ENCODE data around the gene GMPR. TPM values are rescaled to one million over a fixed set of nuclear protein-coding genes. Genes with fewer than 3 reads are reported as not detected.

The GMPR gene
- polyA plus RNA-seq, 1 experiment = 8.6 TPM

- no peak for TF ChIP-seq CTCF (IDR thresholded peaks at IDR 0.05; ENCODE audit: low read depth, low read length)
- POLR2A ChIA-PET = interaction anchor here (1.6 kb wide), 1 partner anchor 19 kb away, joined by 3 read pairs; no protein-coding TSS in a partner anchor
- H3K4me3 ChIP-seq (ENCODE audit: low read depth, low read length) = peak overlapping the region; percentile 42
- peak overlapping the region; percentile 96 for H3K27ac ChIP-seq (ENCODE audit: low read depth, low read length)
- H3K27me3 ChIP-seq (ENCODE audit: control insufficient read depth, insufficient read depth, low read length) = no peaks in the 10 kb centered on the region
- DNase-seq (ENCODE audit: low read depth, low spot score) = peak; percentile 83
- no peaks in the 10 kb centered on the region for H3K9me3 ChIP-seq (ENCODE audit: control insufficient read depth, insufficient read depth, low read length)
- CTCF ChIA-PET = interaction anchor here (1.6 to 1.7 kb wide), 2 partner anchors 12 to 34 kb away, joined by 4 to 5 read pairs; no protein-coding TSS in a partner anchor
Measured at GRCh38 chr6:16319813-16320532, 81.6 kb downstream of the GMPR start.

- POLR2A ChIA-PET = interaction anchor here (1.6 kb wide), 1 partner anchor 18 kb away, joined by 3 read pairs; no protein-coding TSS in a partner anchor
- CTCF ChIA-PET = interaction anchor here (1.6 to 1.7 kb wide), 2 partner anchors 11 to 34 kb away, joined by 4 to 5 read pairs; no protein-coding TSS in a partner anchor
- TF ChIP-seq CTCF (IDR thresholded peaks at IDR 0.05; ENCODE audit: low read depth, low read length) = no peak
Measured at GRCh38 chr6:16320533-16321340, 82.3 kb downstream of the GMPR start.

GRCh38 chr6:16321341-16321710 lies 82.9 kb downstream of the GMPR start:
- peaks cover 1% of the 10 kb centered on the region; the same call in 1 of the 2 replicates for H3K9me3 ChIP-seq (ENCODE audit: control insufficient read depth, insufficient read depth, low read length)
- no peak for DNase-seq (ENCODE audit: low read depth, low spot score)
- TF ChIP-seq CTCF (IDR thresholded peaks at IDR 0.05; ENCODE audit: low read depth, low read length) = no peak
- CTCF ChIA-PET = interaction anchor here (1.6 kb wide), 1 partner anchor 10 kb away, joined by 5 read pairs; no protein-coding TSS in a partner anchor
- POLR2A ChIA-PET = no interaction called here
- no peak overlapping the region for H3K4me3 ChIP-seq (ENCODE audit: low read depth, low read length)
- H3K27me3 ChIP-seq (ENCODE audit: control insufficient read depth, insufficient read depth, low read length) = no peaks in the 10 kb centered on the region
- peak overlapping the region; percentile 96 for H3K27ac ChIP-seq (ENCODE audit: low read depth, low read length)

More at GRCh38 chr6:16320533-16321340, 82.3 kb downstream of the GMPR start:
- Histone ChIP-seq H3K9me3 (ENCODE audit: control insufficient read depth, insufficient read depth, low read length) (no peaks in the 10 kb centered on the region), H3K27ac (ENCODE audit: low read depth, low read length) (peak overlapping the region; percentile 96), H3K4me3 (ENCODE audit: low read depth, low read length) (peak overlapping the region; percentile 42), H3K27me3 (ENCODE audit: control insufficient read depth, insufficient read depth, low read length) (no peaks in the 10 kb centered on the region)
- DNase-seq (ENCODE audit: low read depth, low spot score) = peak; percentile 60

- no peak overlapping the region for H3K27ac ChIP-seq (ENCODE audit: low read depth, low read length)
- DNase-seq (ENCODE audit: low read depth, low spot score) = no peak
- TF ChIP-seq CTCF (IDR thresholded peaks at IDR 0.05; ENCODE audit: low read depth, low read length) = no peak
- POLR2A ChIA-PET = no interaction called here
- H3K4me3 ChIP-seq (ENCODE audit: low read depth, low read length) = no peak overlapping the region
- CTCF ChIA-PET = interaction anchor here (0.6 to 1.6 kb wide), 2 partner anchors 10 to 1833 kb away, joined by 3 to 5 read pairs; partner anchors contain the start of gene KDM1B
- peaks cover 6% of the 10 kb centered on the region; the same call in 1 of the 2 replicates for H3K9me3 ChIP-seq (ENCODE audit: control insufficient read depth, insufficient read depth, low read length)
- no peaks in the 10 kb centered on the region for H3K27me3 ChIP-seq (ENCODE audit: control insufficient read depth, insufficient read depth, low read length)
Measured at GRCh38 chr6:16321826-16322225, 83.4 kb downstream of the GMPR start.
